ENCODE results near the gene PPP1R1B.

Gene PPP1R1B

DNA sequence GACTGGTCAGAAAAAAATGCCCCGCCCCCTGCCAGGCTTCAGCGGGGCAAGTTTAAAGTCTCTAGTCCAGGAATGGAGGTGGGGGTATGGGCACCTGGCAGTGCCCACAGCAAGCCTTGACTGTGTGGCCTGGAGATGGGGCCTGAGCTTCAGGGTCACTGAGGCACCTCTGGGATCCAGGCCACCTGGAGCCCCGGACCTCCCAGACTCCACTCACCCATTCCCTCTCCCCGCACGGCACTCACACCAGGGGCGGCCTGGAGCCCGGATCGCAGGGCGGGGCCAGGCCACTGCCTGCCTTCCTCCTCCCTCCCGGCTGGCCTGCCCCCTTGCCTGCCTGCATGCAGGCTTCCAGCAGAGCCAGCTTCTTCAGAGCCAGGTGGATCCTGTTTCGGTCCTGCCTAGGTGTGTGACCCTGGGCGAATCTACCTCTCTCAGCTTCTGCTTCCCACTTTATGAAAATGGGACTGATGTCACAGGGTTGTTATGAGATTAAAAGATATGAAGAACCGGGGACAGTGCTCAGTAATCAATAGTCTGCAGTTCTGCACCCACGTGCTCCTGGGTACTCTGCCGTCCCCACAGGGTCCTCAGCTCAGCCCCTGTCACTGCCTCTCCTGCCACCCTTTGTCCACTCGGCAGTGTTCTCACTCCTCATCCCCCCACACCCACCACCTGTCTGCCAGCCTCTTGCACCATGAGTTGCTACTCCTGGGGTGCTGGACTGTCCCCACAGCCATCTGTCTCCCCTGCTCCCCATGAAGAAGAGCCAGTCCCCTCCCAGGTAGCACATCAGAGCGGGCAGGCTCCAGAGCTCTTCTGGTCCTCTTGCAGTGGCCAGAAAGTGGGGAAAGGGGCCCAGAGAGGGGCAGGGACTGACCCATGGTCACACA, 37.2 kb downstream of the PPP1R1B start:
- no peaks in the 10 kb centered on the region for H3K9me3 ChIP-seq (ENCODE audit: severe bottlenecking)
- H3K36me3 ChIP-seq = peaks cover 35% of the 10 kb centered on the region
- H3K27ac ChIP-seq = peak overlapping the region; percentile 71
- H3K27me3 ChIP-seq (ENCODE audit: insufficient read depth, low read depth, severe bottlenecking) = no peaks in the 10 kb centered on the region
- peak; percentile 87 for DNase-seq
- TF ChIP-seq, protein P1, sequence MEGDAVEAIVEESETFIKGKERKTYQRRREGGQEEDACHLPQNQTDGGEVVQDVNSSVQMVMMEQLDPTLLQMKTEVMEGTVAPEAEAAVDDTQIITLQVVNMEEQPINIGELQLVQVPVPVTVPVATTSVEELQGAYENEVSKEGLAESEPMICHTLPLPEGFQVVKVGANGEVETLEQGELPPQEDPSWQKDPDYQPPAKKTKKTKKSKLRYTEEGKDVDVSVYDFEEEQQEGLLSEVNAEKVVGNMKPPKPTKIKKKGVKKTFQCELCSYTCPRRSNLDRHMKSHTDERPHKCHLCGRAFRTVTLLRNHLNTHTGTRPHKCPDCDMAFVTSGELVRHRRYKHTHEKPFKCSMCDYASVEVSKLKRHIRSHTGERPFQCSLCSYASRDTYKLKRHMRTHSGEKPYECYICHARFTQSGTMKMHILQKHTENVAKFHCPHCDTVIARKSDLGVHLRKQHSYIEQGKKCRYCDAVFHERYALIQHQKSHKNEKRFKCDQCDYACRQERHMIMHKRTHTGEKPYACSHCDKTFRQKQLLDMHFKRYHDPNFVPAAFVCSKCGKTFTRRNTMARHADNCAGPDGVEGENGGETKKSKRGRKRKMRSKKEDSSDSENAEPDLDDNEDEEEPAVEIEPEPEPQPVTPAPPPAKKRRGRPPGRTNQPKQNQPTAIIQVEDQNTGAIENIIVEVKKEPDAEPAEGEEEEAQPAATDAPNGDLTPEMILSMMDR (IDR thresholded peaks at IDR 0.05; ENCODE audit: low read depth, low read length) = no peak
- no peak overlapping the region for H3K4me3 ChIP-seq (ENCODE audit: low read depth, low read length)

DNA sequence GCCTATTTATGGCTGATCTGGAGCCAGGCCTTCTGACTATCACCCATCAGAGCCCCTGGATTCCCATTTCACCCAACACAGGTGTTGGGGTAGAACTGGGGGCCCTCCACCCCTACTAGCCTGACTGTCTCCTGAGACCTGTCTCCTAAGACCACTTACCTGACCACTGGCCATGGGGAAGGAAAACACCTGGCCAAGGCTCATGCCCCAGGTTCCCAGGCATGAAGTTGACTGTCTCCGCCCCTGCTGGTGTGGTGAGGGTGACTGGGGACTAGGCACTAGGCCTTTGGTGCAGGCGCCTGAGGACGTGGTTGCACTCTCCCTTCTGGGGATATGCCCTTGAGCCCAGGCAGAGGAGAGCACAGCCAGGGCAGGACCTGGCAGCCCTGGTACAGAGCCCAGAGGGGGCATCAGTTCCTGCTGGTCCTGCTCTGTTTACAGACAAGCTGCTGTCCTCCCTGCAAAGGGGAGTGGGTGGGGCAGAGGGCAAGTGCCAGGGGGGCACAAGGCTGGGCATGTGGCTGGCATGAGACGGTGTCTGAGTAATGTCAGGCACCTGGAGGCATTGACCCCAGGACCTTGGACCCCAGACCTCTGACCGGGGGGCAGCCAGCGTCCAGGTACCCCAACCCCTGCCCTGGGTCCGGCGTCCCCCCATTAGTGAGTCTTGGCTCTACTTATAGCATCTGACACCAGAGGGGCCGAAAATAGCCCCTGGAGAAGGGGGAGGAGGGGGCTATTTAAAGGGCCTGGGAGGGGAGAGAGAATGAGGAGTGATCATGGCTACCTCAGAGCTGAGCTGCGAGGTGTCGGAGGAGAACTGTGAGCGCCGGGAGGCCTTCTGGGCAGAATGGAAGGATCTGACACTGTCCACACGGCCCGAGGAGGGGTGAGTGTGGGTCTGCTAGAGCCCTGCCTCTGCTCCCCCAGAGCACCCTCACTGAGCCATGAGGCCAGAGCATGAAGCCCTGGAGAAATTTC, 38.1 kb downstream of the PPP1R1B start, which contains the start of gene TCAP:
Gene TCAP (plus strand): TSS at position 769 of the 981 bp plus-strand sequence. CDS start 11 bp downstream, at position 780.
- Histone ChIP-seq H3K9me3 (ENCODE audit: severe bottlenecking) (no peaks in the 10 kb centered on the region), H3K36me3 (peaks cover 27% of the 10 kb centered on the region), H3K27ac (peak within 1 kb of the TSS; percentile 71), H3K27me3 (ENCODE audit: insufficient read depth, low read depth, severe bottlenecking) (no peaks in the 10 kb centered on the region), H3K4me3 (ENCODE audit: low read depth, low read length) (no peak within 1 kb of the TSS)
- no peak for DNase-seq
- TF ChIP-seq, protein P1 (IDR thresholded peaks at IDR 0.05; ENCODE audit: low read depth, low read length) = no peak

DNA sequence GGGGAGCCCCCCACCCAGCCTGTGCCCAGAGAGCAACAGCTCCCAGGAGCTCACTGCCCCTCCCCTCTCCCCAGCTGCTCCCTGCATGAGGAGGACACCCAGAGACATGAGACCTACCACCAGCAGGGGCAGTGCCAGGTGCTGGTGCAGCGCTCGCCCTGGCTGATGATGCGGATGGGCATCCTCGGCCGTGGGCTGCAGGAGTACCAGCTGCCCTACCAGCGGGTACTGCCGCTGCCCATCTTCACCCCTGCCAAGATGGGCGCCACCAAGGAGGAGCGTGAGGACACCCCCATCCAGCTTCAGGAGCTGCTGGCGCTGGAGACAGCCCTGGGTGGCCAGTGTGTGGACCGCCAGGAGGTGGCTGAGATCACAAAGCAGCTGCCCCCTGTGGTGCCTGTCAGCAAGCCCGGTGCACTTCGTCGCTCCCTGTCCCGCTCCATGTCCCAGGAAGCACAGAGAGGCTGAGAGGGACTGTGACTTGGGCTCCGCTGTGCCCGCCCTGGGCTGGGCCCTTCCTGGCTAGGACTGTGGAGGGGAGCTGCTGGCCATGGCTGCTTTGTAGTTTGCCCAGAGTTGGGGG, 39.0 kb downstream of the PPP1R1B start:
- DNase-seq = peak; percentile 64
- Histone ChIP-seq H3K4me3 (ENCODE audit: low read depth, low read length) (no peak overlapping the region), H3K27ac (peak overlapping the region; percentile 71), H3K27me3 (ENCODE audit: insufficient read depth, low read depth, severe bottlenecking) (no peaks in the 10 kb centered on the region), H3K9me3 (ENCODE audit: severe bottlenecking) (no peaks in the 10 kb centered on the region), H3K36me3 (peaks cover 19% of the 10 kb centered on the region)
- TF ChIP-seq, protein P1 (IDR thresholded peaks at IDR 0.05; ENCODE audit: low read depth, low read length) = peak; percentile 42; the same call in 1 of the 2 replicates

DNA sequence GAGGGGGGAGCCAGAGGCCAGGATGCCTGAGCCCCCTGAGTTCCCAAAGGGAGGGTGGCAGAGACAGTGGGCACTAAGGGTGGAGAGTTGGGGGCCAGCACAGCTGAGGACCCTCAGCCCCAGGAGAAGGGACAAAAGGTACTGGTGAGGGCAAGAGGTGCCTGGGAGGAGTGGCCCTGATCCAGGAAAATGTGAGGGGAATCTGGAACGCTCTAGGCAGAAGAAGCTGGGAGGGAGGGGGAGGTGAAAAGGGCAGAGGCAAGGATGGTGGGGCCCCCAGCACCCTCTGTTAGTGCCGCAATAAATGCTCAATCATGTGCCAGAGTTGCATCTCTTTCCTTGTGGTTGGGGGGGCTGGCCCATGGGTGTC, 39.5 kb downstream of the PPP1R1B start:
- DNase-seq = no peak
- no peaks in the 10 kb centered on the region for H3K9me3 ChIP-seq (ENCODE audit: severe bottlenecking)
- H3K27ac ChIP-seq = peak overlapping the region; percentile 71
- TF ChIP-seq, protein P1 (IDR thresholded peaks at IDR 0.05; ENCODE audit: low read depth, low read length) = no peak
- no peaks in the 10 kb centered on the region for H3K27me3 ChIP-seq (ENCODE audit: insufficient read depth, low read depth, severe bottlenecking)
- peaks cover 17% of the 10 kb centered on the region for H3K36me3 ChIP-seq
- no peak overlapping the region for H3K4me3 ChIP-seq (ENCODE audit: low read depth, low read length)

DNA sequence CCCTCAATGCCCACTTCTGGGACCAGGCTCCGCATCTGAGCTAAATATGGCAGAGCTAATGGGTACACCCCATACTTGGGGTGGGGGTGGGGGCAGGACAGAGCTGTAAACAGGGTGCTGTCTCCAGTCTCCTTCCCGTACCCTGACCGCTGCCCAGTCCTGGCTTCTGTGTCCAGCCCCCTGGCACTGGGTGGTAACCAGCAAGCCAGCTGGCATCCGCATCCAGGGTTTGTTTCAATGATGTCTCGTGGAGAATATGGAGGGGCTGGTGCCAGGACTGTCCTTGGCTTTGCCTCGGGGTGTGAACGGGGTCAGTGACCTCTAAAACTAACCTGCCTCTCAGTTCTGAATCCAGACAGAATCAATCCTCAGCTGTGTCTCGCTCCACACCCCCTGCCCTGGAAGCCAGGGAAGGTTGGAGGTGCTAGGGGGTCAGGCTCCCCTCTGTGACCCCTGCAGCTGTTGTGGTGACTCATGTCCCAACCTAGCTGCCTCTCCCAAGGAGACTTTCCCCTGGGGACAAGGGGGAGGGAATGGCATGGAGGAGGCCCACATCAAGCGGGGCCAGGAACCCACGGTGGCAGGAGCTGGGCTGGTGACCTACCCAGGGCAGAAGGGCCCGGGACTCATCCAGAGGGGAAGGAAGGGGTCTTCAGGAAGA, 40.0 kb downstream of the PPP1R1B start:
- H3K27ac ChIP-seq = peak overlapping the region; percentile 71
- H3K4me3 ChIP-seq (ENCODE audit: low read depth, low read length) = no peak overlapping the region
- TF ChIP-seq, protein P1 (IDR thresholded peaks at IDR 0.05; ENCODE audit: low read depth, low read length) = no peak
- peaks cover 14% of the 10 kb centered on the region for H3K36me3 ChIP-seq
- H3K9me3 ChIP-seq (ENCODE audit: severe bottlenecking) = no peaks in the 10 kb centered on the region
- H3K27me3 ChIP-seq (ENCODE audit: insufficient read depth, low read depth, severe bottlenecking) = no peaks in the 10 kb centered on the region
- DNase-seq = no peak
